H1 (cell line): ENCODE measurements around the gene DYNLT2. TPM values are rescaled to one million over a fixed set of nuclear protein-coding genes. Genes with fewer than 3 reads are reported as not detected.

Experiments
- CTCF ChIA-PET: fragments of 300-600 bp; sonication (Branson Sonifier 250); formaldehyde crosslinking; loops from one replicate; lab custom pipeline; 2021; ENCODE audit not compliant: partially characterized antibody; lab: Charles Lee
- POLR2A ChIA-PET: fragments of 300-600 bp; sonication (Branson Sonifier 250); formaldehyde crosslinking; loops from one replicate; lab custom pipeline; 2021; ENCODE audit warnings: inconsistent platforms; ENCODE audit not compliant: partially characterized antibody; lab: Charles Lee
- DNase-seq, 2 experiments: peaks; one replicate each; pipeline versions ENCODE4 v3.0.0 to v3.0.0-alpha.2; 2010 to 2022; ENCODE audit warnings: low spot score in 2 of 2, low read depth in 1 of 2, mixed read lengths in 1 of 2
- FAIRE-seq: peaks from 2 replicates; lab custom pipeline; 2011; peaks lifted over from hg19 to GRCh38; lab: Jason Lieb, UNC
- H2AFZ ChIP-seq: 2 replicates; pipeline ENCODE4 v1.8.1; 2012; ENCODE audit warnings: low read length, inconsistent platforms
- H2AK5ac ChIP-seq: 2 replicates; pipeline ENCODE4 v1.6.1; 2013; ENCODE audit warnings: low read depth, low read length
- H2BK120ac ChIP-seq: replicated peaks from 2 replicates; pipeline ENCODE3; 2013; ENCODE audit warnings: low read depth, low read length, inconsistent platforms
- H2BK12ac ChIP-seq: 2 replicates; pipeline ENCODE4 v1.6.1; 2013; ENCODE audit warnings: low read depth, low read length
- H2BK15ac ChIP-seq: 2 replicates; pipeline ENCODE4 v1.6.1; 2013; ENCODE audit warnings: low read length
- H2BK20ac ChIP-seq: 2 replicates; pipeline ENCODE4 v1.6.1; 2013; ENCODE audit warnings: low read length
- H2BK5ac ChIP-seq: 2 replicates; pipeline ENCODE4 v1.6.1; 2013; ENCODE audit warnings: low read depth, low read length
- H3K14ac ChIP-seq: 2 replicates; pipeline ENCODE4 v1.6.1; 2013; ENCODE audit warnings: inconsistent platforms; ENCODE audit not compliant: insufficient read length
- H3K18ac ChIP-seq: 2 replicates; pipeline ENCODE4 v1.6.1; 2013; ENCODE audit warnings: low read length; ENCODE audit errors: extremely low read depth
- H3K23ac ChIP-seq: 2 replicates; pipeline ENCODE4 v1.6.1; 2013; ENCODE audit warnings: inconsistent platforms; ENCODE audit not compliant: insufficient read length
- H3K23me2 ChIP-seq: 2 replicates; pipeline ENCODE4 v1.6.1; 2013; ENCODE audit warnings: low read depth, low read length
- H3K27ac ChIP-seq: 2 replicates; pipeline ENCODE4 v1.6.1; 2011; ENCODE audit warnings: low read depth, low read length, inconsistent platforms
- H3K27me3 ChIP-seq, 4 experiments: replicated peaks in 1 of 4; 1 replicate in 1 of 4; 2 replicates in 3 of 4; pipeline versions ENCODE4 v1.6.1 to v1.8.1; 2011 to 2013; ENCODE audit warnings: low read length in 3 of 4, mild to moderate bottlenecking in 3 of 4, inconsistent platforms in 2 of 4, mixed read lengths in 2 of 4, moderate library complexity in 1 of 4; ENCODE audit not compliant: control insufficient read depth in 3 of 4, insufficient read depth in 3 of 4; ENCODE audit errors: extremely low read depth in 1 of 4
- H3K36me3 ChIP-seq, 4 experiments: 2 replicates each; pipeline versions ENCODE4 v1.6.1 to v1.8.1; 2011 to 2013; ENCODE audit warnings: mild to moderate bottlenecking in 4 of 4, low read length in 3 of 4, moderate library complexity in 2 of 4, control low read depth in 1 of 4, inconsistent platforms in 1 of 4; ENCODE audit not compliant: insufficient read depth in 4 of 4, control insufficient read depth in 2 of 4
- H3K4ac ChIP-seq: replicated peaks from 2 replicates; pipeline ENCODE3; 2013; ENCODE audit warnings: low read length, low read depth, mixed read lengths, inconsistent platforms; ENCODE audit not compliant: insufficient read length
- H3K4me1 ChIP-seq, 4 experiments: replicated peaks in 1 of 4; 1 replicate in 1 of 4; 2 replicates in 3 of 4; pipeline versions ENCODE4 v1.6.1 to v1.8.1; 2011 to 2013; ENCODE audit warnings: low read length in 3 of 4, inconsistent platforms in 2 of 4, mixed read lengths in 1 of 4; ENCODE audit not compliant: insufficient read depth in 4 of 4, control insufficient read depth in 3 of 4
- H3K4me2 ChIP-seq, 2 experiments: 2 replicates each; pipeline versions ENCODE4 v1.6.1 to v1.8.1; 2011 to 2013; ENCODE audit warnings: low read depth in 2 of 2, low read length in 2 of 2, control low read depth in 1 of 2, inconsistent platforms in 1 of 2, mild to moderate bottlenecking in 1 of 2; ENCODE audit not compliant: insufficient read depth in 1 of 2
- H3K4me3 ChIP-seq, 4 experiments: fragments of 200-600, 300-600 bp in 1 of 4; sonication (generic), shearing (Covaris generic), sonication (Bioruptor Twin) in 1 of 4; 2 replicates each; pipeline versions ENCODE4 v1.5.1 to v1.8.1; 2011 to 2016; ENCODE audit warnings: low read length in 4 of 4, low read depth in 3 of 4, control low read depth in 2 of 4, inconsistent platforms in 2 of 4, mild to moderate bottlenecking in 2 of 4, mixed read lengths in 1 of 4, moderate library complexity in 1 of 4; ENCODE audit not compliant: insufficient read depth in 2 of 4; ENCODE audit errors: extremely low read depth in 1 of 4
- H3K56ac ChIP-seq: replicated peaks from 2 replicates; pipeline ENCODE3; 2013; ENCODE audit warnings: low read depth, mild to moderate bottlenecking, mixed read lengths, low read length, inconsistent platforms; ENCODE audit not compliant: insufficient read length
- H3K79me1 ChIP-seq: 2 replicates; pipeline ENCODE4 v1.6.1; 2013; ENCODE audit warnings: low read depth, low read length, control low read depth
- H3K79me2 ChIP-seq, 2 experiments: 2 replicates each; pipeline versions ENCODE4 v1.6.1 to v1.8.1; 2012 to 2013; ENCODE audit warnings: low read length in 2 of 2, mild to moderate bottlenecking in 2 of 2, inconsistent platforms in 1 of 2; ENCODE audit not compliant: insufficient read depth in 2 of 2, control insufficient read depth in 1 of 2
- H3K9ac ChIP-seq, 4 experiments: replicated peaks in 1 of 4; 1 replicate in 1 of 4; 2 replicates in 3 of 4; pipeline versions ENCODE4 v1.6.1 to v1.8.1; 2011 to 2013; ENCODE audit warnings: low read depth in 3 of 4, low read length in 3 of 4, control low read depth in 2 of 4, mild to moderate bottlenecking in 2 of 4, moderate library complexity in 2 of 4, inconsistent platforms in 1 of 4; ENCODE audit errors: extremely low read depth in 1 of 4
- H3K9me3 ChIP-seq, 2 experiments: 2 replicates each; pipeline versions ENCODE4 v1.6.1 to v1.8.1; 2012 to 2013; ENCODE audit warnings: mild to moderate bottlenecking in 2 of 2, moderate library complexity in 2 of 2, control low read depth in 1 of 2, inconsistent platforms in 1 of 2, low read depth in 1 of 2, low read length in 1 of 2, mixed read lengths in 1 of 2; ENCODE audit not compliant: insufficient read depth in 2 of 2
- H4K20me1 ChIP-seq, 2 experiments: replicated peaks in 1 of 2; 2 replicates each; pipeline versions ENCODE3 to v1.8.1; 2011 to 2013; ENCODE audit warnings: inconsistent platforms in 2 of 2, low read length in 2 of 2, mild to moderate bottlenecking in 1 of 2; ENCODE audit not compliant: insufficient read depth in 2 of 2, control insufficient read depth in 1 of 2
- H4K5ac ChIP-seq: 2 replicates; pipeline ENCODE4 v1.6.1; 2013; ENCODE audit warnings: low read length, low read depth, mixed read lengths, inconsistent platforms; ENCODE audit not compliant: insufficient read length
- H4K8ac ChIP-seq: 2 replicates; pipeline ENCODE4 v1.8.0; 2013; ENCODE audit warnings: mild to moderate bottlenecking, moderate library complexity, low read length, inconsistent platforms; ENCODE audit not compliant: insufficient read depth; ENCODE audit errors: extremely low read depth
- H4K91ac ChIP-seq: replicated peaks from 2 replicates; pipeline ENCODE3; 2013; ENCODE audit warnings: low read length, mixed read lengths, inconsistent platforms; ENCODE audit not compliant: insufficient read length
- CEBPB ChIP-seq: IDR thresholded peaks from 2 replicates; pipeline ENCODE4 v1.6.1; 2012; ENCODE audit warnings: low read depth, low read length
- KDM1A ChIP-seq: fragments of 200-600, 300-600 bp; sonication (generic); IDR thresholded peaks from 2 replicates; pipeline ENCODE4 v1.7.1; 2016; ENCODE audit warnings: mild to moderate bottlenecking, low read length, borderline replicate concordance
- SP4 ChIP-seq: IDR thresholded peaks from 2 replicates; pipeline ENCODE4 v1.6.1; 2012; ENCODE audit warnings: low read length, inconsistent platforms
- WGBS, 2 experiments: shearing (Covaris generic) in 1 of 2; methylation state at CpG; one replicate each; pipeline versions ENCODE4 v1.1.6 to v1.1.7; 2013 to 2015; ENCODE audit warnings: low lambda C conversion rate in 2 of 2, mixed read lengths in 2 of 2, inconsistent platforms in 1 of 2, low coverage in 1 of 2, missing lambda C conversion rate in 1 of 2; ENCODE audit not compliant: insufficient replicate concordance in 2 of 2, insufficient coverage in 1 of 2, insufficient read length in 1 of 2; ENCODE audit errors: extremely low coverage in 1 of 2, missing lambda C conversion rate in 1 of 2; 5-methylcytosine and 5-hydroxymethylcytosine counted together
- polyA plus RNA-seq, 7 experiments: library from polyadenylated mRNA; depleted of rRNA in 3 of 7; stranded (reverse) in 5 of 7; unstranded in 2 of 7; fragments of >200 nt in 5 of 7; fragments of 200-250 nt in 2 of 7; gene quantifications; 1 replicate in 5 of 7; 2 replicates in 1 of 7; 4 replicates in 1 of 7; pipeline versions ENCODE4 v1.2.1 to v1.2.3, GENCODE V29; 2011 to 2013; ENCODE audit warnings: missing spikeins in 2 of 7, mixed read lengths in 2 of 7
- total RNA-seq: library from RNA; stranded (reverse); fragmentation: NEBNext Ultra II Directional; extraction: Animal tissue kit (Norgen Biotek cat#: 25700); gene quantifications from 2 replicates; pipeline ENCODE4 v1.2.1, GENCODE V29; 2021
- TF ChIP-seq, protein P1 (sequence below): IDR thresholded peaks from 2 replicates; pipeline ENCODE4 v1.6.1; 2012; ENCODE audit warnings: inconsistent platforms

The DYNLT2 gene
- total and polyA plus RNA-seq, 2 of the 8 experiments (the other 6 are each of a cell fraction or from before 2014, with no cell fraction given): 0.48 to 1.8 TPM

DNA sequence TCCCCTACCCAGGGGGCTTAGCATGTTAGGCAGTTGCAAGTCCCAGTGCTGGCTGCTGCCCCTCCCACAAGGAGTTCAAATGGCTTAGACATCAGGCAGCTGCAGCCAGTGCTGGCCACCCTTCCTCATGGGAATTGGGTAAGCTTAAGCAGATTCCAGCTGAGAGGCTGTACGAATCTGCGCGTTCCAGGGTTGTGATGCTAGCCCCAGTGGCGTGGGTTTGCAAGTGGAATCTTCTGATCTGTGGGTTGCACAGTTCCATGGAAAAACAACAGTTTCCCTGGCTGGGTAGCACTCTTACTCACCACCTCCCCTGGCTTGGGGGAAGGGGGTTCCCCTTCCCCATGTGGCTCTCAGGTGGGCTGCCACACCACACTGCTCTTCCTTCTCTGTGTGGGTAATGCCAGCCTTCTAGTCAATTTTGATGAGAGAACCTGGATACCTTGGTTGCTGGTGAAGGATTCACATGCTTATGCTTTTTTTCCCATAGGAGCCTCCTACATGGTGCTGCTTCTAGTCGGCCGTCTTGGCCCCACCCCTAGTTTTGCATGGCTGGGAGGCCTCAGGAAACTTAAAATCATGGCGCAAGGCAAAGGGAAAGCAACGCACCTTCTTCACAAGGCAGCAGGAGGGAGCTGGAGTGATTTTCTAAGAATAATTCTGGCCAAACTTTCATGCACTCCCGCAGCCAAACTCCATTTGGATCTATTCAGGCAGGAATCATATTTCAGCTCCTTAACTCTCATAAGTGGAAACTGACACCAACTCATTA is 13.0 kb downstream of the DYNLT2 start:
- no peaks in the 10 kb centered on the region for H3K27me3 ChIP-seq
- H3K4me3 ChIP-seq: no peak overlapping the region
- H3K27ac ChIP-seq: no peak overlapping the region
- no peak overlapping the region for H3K9ac ChIP-seq
- no peak overlapping the region for H3K4me2 ChIP-seq
- H3K18ac ChIP-seq: peak overlapping the region; percentile 60; the same call in 1 of the 2 replicates
- no peak overlapping the region for H3K56ac ChIP-seq
- ChIA-PET CTCF (no interaction called here), POLR2A (interaction anchor here (1.6 kb wide), 1 partner anchor 14 kb away, joined by 5 read pairs; the partner anchor contains the start of genes DYNLT2 and ERMARD)
- H4K8ac ChIP-seq: no peak overlapping the region
- 88% methylated on average over 9 of the region's 9 CpGs; no CpG with 5 or more reads in 1 of the 2 experiments for WGBS, 2 experiments
- H2AK5ac ChIP-seq: no peak overlapping the region
- H3K14ac ChIP-seq: no peak overlapping the region
- no peaks in the 10 kb centered on the region for H3K79me2 ChIP-seq
- no peaks in the 10 kb centered on the region for H3K36me3 ChIP-seq
- no peak for FAIRE-seq
- no peak overlapping the region for H2BK20ac ChIP-seq
- no peak overlapping the region for H3K4ac ChIP-seq
- H3K23ac ChIP-seq: no peak overlapping the region
- H2BK120ac ChIP-seq: no peak overlapping the region
- H3K9me3 ChIP-seq: no peaks in the 10 kb centered on the region
- H2BK15ac ChIP-seq: no peak overlapping the region
- H4K5ac ChIP-seq: no peak overlapping the region
- TF ChIP-seq, protein P1, sequence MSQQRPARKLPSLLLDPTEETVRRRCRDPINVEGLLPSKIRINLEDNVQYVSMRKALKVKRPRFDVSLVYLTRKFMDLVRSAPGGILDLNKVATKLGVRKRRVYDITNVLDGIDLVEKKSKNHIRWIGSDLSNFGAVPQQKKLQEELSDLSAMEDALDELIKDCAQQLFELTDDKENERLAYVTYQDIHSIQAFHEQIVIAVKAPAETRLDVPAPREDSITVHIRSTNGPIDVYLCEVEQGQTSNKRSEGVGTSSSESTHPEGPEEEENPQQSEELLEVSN: no peak
- TF ChIP-seq SP4: no peak
- TF ChIP-seq CEBPB: no peak
- TF ChIP-seq KDM1A: no peak
- TF ChIP-seq, all 59 proteins: peak for 0
- Histone ChIP-seq H2AFZ (peak overlapping the region; percentile 94; the same call in 1 of the 2 replicates), H3K23me2 (no peaks in the 10 kb centered on the region), H2BK5ac (no peak overlapping the region), H4K91ac (no peak overlapping the region), H2BK12ac (no peak overlapping the region), H3K4me1 (peaks cover 0 to 4% (median 2%) of the 10 kb centered on the region in 4 experiments; a peak in 3 of 7 replicates), H3K79me1 (no peaks in the 10 kb centered on the region; the same call in 1 of the 2 replicates), H4K20me1 (no peaks in the 10 kb centered on the region)
- DNase-seq: no peak
